Natural killer cell (primary cell): ENCODE results near the gene SERGEF. TPM values are rescaled to one million over a fixed set of nuclear protein-coding genes. Genes with fewer than 3 reads are reported as not detected.

Experiments
- ATAC-seq, 3 donors: fragments of 150-1000 bp in 2 of 3; fragments of 200-7000 bp in 1 of 3; cut with Tn5 transposase; 1 replicate in 1 of 3; 2 replicates in 2 of 3; pipeline ENCODE4 v1.10.0; 2021; ENCODE audit warnings: mild to moderate bottlenecking in 2 of 3, moderate library complexity in 2 of 3
- DNase-seq, 2 donors: peaks; one replicate each; pipeline versions ENCODE4 v3.0.0 to v3.0.0-alpha.2; 2013 to 2021; ENCODE audit warnings: mixed read lengths in 1 of 2
- H3K27ac ChIP-seq: one replicate; pipeline ENCODE4 v1.5.1; 2013; ENCODE audit warnings: mild to moderate bottlenecking, low read length
- H3K27me3 ChIP-seq: one replicate; pipeline ENCODE4 v1.6.1; 2013; ENCODE audit warnings: low read length; ENCODE audit not compliant: control insufficient read depth, insufficient read depth
- H3K36me3 ChIP-seq: one replicate; pipeline ENCODE4 v1.6.1; 2013; ENCODE audit warnings: low read length; ENCODE audit not compliant: control insufficient read depth, insufficient read depth
- H3K4me1 ChIP-seq: one replicate; pipeline ENCODE4 v1.6.1; 2013; ENCODE audit warnings: low read length; ENCODE audit not compliant: control insufficient read depth, insufficient read depth
- H3K4me3 ChIP-seq: one replicate; pipeline ENCODE4 v1.5.1; 2013; ENCODE audit warnings: low read length
- H3K9me3 ChIP-seq: one replicate; pipeline ENCODE4 v1.6.1; 2013; ENCODE audit warnings: low read length; ENCODE audit not compliant: control insufficient read depth, insufficient read depth
- H3K27ac Mint-ChIP-seq, 2 donors: one replicate each; pipeline ENCODE4 v1.8.0; 2022; ENCODE audit warnings: mild to moderate bottlenecking in 2 of 2, mixed read lengths in 2 of 2, moderate library complexity in 1 of 2
- H3K27me3 Mint-ChIP-seq, 2 donors: one replicate each; pipeline ENCODE4 v1.8.0; 2022; ENCODE audit warnings: low read depth in 2 of 2, mixed read lengths in 2 of 2
- H3K36me3 Mint-ChIP-seq: one replicate; pipeline ENCODE4 v1.8.0; 2022; ENCODE audit warnings: mixed read lengths
- H3K4me1 Mint-ChIP-seq, 2 donors: one replicate each; pipeline ENCODE4 v1.8.0; 2022; ENCODE audit warnings: mixed read lengths in 2 of 2
- H3K4me3 Mint-ChIP-seq: one replicate; pipeline ENCODE4 v1.8.0; 2022; ENCODE audit warnings: mild to moderate bottlenecking, moderate library complexity, mixed read lengths
- H3K9me3 Mint-ChIP-seq, 2 donors: one replicate each; pipeline ENCODE4 v1.8.0; 2022; ENCODE audit warnings: mixed read lengths in 2 of 2
- CTCF ChIP-seq: fragments of 200-600 bp; IDR thresholded peaks from one replicate; pipeline ENCODE4 v1.8.0; 2022; ENCODE audit warnings: antibody characterized with exemption
- WGBS: methylation state at CpG from one replicate; pipeline ENCODE4 v1.1.7; 2013; ENCODE audit warnings: missing lambda C conversion rate; ENCODE audit not compliant: insufficient coverage; 5-methylcytosine and 5-hydroxymethylcytosine counted together
- intact Hi-C: fragments of 100-400 bp; cut with micrococcal nuclease; formaldehyde crosslinking; loops from one replicate; pipeline ENCODE4 v1.14.2; 2022
- total RNA-seq, 4 donors: library from RNA; stranded (reverse); fragments of 120-200 nt in 1 of 4; gene quantifications; one replicate each; pipeline versions ENCODE4 v1.2.3 to v1.2.4, GENCODE V29; 2013 to 2022

Gene SERGEF
- total RNA-seq, 3 donors from 2014 or later (not counting 1 experiment from before 2014, with no cell fraction given), result 67.5 to 78.6 (median 69.4) TPM

- WGBS, result 95% methylated on average over 5 of the region's 5 CpGs
- intact Hi-C loops, result no loop called here
These were observed 185.8 kb downstream of the SERGEF start for GRCh38 chr11:17827006-17827405.

GRCh38 chr11:17822401-17822781 is 190.5 kb downstream of the SERGEF start:
- DNase-seq, result no peak
- Histone ChIP-seq H3K36me3 (no peaks in the 10 kb centered on the region), H3K27ac (no peak overlapping the region), H3K4me1 (no peaks in the 10 kb centered on the region), H3K9me3 (no peaks in the 10 kb centered on the region), H3K4me3 (no peak overlapping the region), H3K27me3 (no peaks in the 10 kb centered on the region)
- ATAC-seq, result no peak
- TF ChIP-seq CTCF, result no peak
- WGBS, result 87% methylated on average over 5 of the region's 5 CpGs
- H3K27me3 Mint-ChIP-seq, result no peaks in the 10 kb centered on the region
- H3K4me1 Mint-ChIP-seq, result no peaks in the 10 kb centered on the region
- intact Hi-C loops, result no loop called here
- H3K4me3 Mint-ChIP-seq, result no peak overlapping the region
- no peaks in the 10 kb centered on the region for H3K9me3 Mint-ChIP-seq
- no peak overlapping the region for H3K27ac Mint-ChIP-seq
- no peaks in the 10 kb centered on the region for H3K36me3 Mint-ChIP-seq

More at GRCh38 chr11:17827006-17827405, 185.8 kb downstream of the SERGEF start:
- H3K36me3 ChIP-seq, result no peaks in the 10 kb centered on the region
- ATAC-seq (no peak), DNase-seq (no peak)
- TF ChIP-seq CTCF, result no peak
- no peaks in the 10 kb centered on the region for H3K9me3 ChIP-seq
- Mint-ChIP-seq H3K4me3 (no peak overlapping the region), H3K4me1 (no peaks in the 10 kb centered on the region), H3K36me3 (no peaks in the 10 kb centered on the region), H3K9me3 (no peaks in the 10 kb centered on the region), H3K27me3 (no peaks in the 10 kb centered on the region), H3K27ac (no peak overlapping the region)
- H3K27me3 ChIP-seq, result no peaks in the 10 kb centered on the region
- no peak overlapping the region for H3K4me3 ChIP-seq
- H3K4me1 ChIP-seq, result no peaks in the 10 kb centered on the region
- H3K27ac ChIP-seq, result no peak overlapping the region

- 87% methylated on average over 3 of the region's 4 CpGs for WGBS
These were observed 191.0 kb downstream of the SERGEF start for GRCh38 chr11:17821648-17822400.

More at GRCh38 chr11:17821648-17822400, 191.0 kb downstream of the SERGEF start:
- Mint-ChIP-seq H3K4me1 (no peaks in the 10 kb centered on the region), H3K4me3 (no peak overlapping the region), H3K27me3 (no peaks in the 10 kb centered on the region), H3K9me3 (no peaks in the 10 kb centered on the region), H3K36me3 (no peaks in the 10 kb centered on the region), H3K27ac (no peak overlapping the region)
- no peak for TF ChIP-seq CTCF
- no peak overlapping the region for H3K4me3 ChIP-seq
- intact Hi-C loops, result no loop called here
- ATAC-seq (no peak), DNase-seq (no peak)
- no peak overlapping the region for H3K27ac ChIP-seq
- H3K27me3 ChIP-seq, result no peaks in the 10 kb centered on the region
- no peaks in the 10 kb centered on the region for H3K36me3 ChIP-seq
- H3K4me1 ChIP-seq, result no peaks in the 10 kb centered on the region
- no peaks in the 10 kb centered on the region for H3K9me3 ChIP-seq
